Natural killer cell (primary cell): ENCODE results near the gene GKN1. TPM values are rescaled to one million over a fixed set of nuclear protein-coding genes. Genes with fewer than 3 reads are reported as not detected.

Experiments
- ATAC-seq, 3 donors: fragments of 150-1000 bp in 2 of 3; fragments of 200-7000 bp in 1 of 3; cut with Tn5 transposase; 1 replicate in 1 of 3; 2 replicates in 2 of 3; pipeline ENCODE4 v1.10.0; 2021; ENCODE audit warnings: mild to moderate bottlenecking in 2 of 3, moderate library complexity in 2 of 3
- DNase-seq, 2 donors: peaks; one replicate each; pipeline versions ENCODE4 v3.0.0 to v3.0.0-alpha.2; 2013 to 2021; ENCODE audit warnings: mixed read lengths in 1 of 2
- H3K27ac ChIP-seq: one replicate; pipeline ENCODE4 v1.5.1; 2013; ENCODE audit warnings: mild to moderate bottlenecking, low read length
- H3K27me3 ChIP-seq: one replicate; pipeline ENCODE4 v1.6.1; 2013; ENCODE audit warnings: low read length; ENCODE audit not compliant: control insufficient read depth, insufficient read depth
- H3K36me3 ChIP-seq: one replicate; pipeline ENCODE4 v1.6.1; 2013; ENCODE audit warnings: low read length; ENCODE audit not compliant: control insufficient read depth, insufficient read depth
- H3K4me1 ChIP-seq: one replicate; pipeline ENCODE4 v1.6.1; 2013; ENCODE audit warnings: low read length; ENCODE audit not compliant: control insufficient read depth, insufficient read depth
- H3K4me3 ChIP-seq: one replicate; pipeline ENCODE4 v1.5.1; 2013; ENCODE audit warnings: low read length
- H3K9me3 ChIP-seq: one replicate; pipeline ENCODE4 v1.6.1; 2013; ENCODE audit warnings: low read length; ENCODE audit not compliant: control insufficient read depth, insufficient read depth
- H3K27ac Mint-ChIP-seq, 2 donors: one replicate each; pipeline ENCODE4 v1.8.0; 2022; ENCODE audit warnings: mild to moderate bottlenecking in 2 of 2, mixed read lengths in 2 of 2, moderate library complexity in 1 of 2
- H3K27me3 Mint-ChIP-seq, 2 donors: one replicate each; pipeline ENCODE4 v1.8.0; 2022; ENCODE audit warnings: low read depth in 2 of 2, mixed read lengths in 2 of 2
- H3K36me3 Mint-ChIP-seq: one replicate; pipeline ENCODE4 v1.8.0; 2022; ENCODE audit warnings: mixed read lengths
- H3K4me1 Mint-ChIP-seq, 2 donors: one replicate each; pipeline ENCODE4 v1.8.0; 2022; ENCODE audit warnings: mixed read lengths in 2 of 2
- H3K4me3 Mint-ChIP-seq: one replicate; pipeline ENCODE4 v1.8.0; 2022; ENCODE audit warnings: mild to moderate bottlenecking, moderate library complexity, mixed read lengths
- H3K9me3 Mint-ChIP-seq, 2 donors: one replicate each; pipeline ENCODE4 v1.8.0; 2022; ENCODE audit warnings: mixed read lengths in 2 of 2
- WGBS: methylation state at CpG from one replicate; pipeline ENCODE4 v1.1.7; 2013; ENCODE audit warnings: missing lambda C conversion rate; ENCODE audit not compliant: insufficient coverage; 5-methylcytosine and 5-hydroxymethylcytosine counted together
- intact Hi-C: fragments of 100-400 bp; cut with micrococcal nuclease; formaldehyde crosslinking; loops from one replicate; pipeline ENCODE4 v1.14.2; 2022
- total RNA-seq, 4 donors: library from RNA; stranded (reverse); fragments of 120-200 nt in 1 of 4; gene quantifications; one replicate each; pipeline versions ENCODE4 v1.2.3 to v1.2.4, GENCODE V29; 2013 to 2022
- TF ChIP-seq, protein P1 (sequence below): fragments of 200-600 bp; IDR thresholded peaks from one replicate; pipeline ENCODE4 v1.8.0; 2022; ENCODE audit warnings: antibody characterized with exemption

GKN1 gene
- total RNA-seq, 3 donors from 2014 or later (not counting 1 experiment from before 2014, with no cell fraction given), result not detected

DNA sequence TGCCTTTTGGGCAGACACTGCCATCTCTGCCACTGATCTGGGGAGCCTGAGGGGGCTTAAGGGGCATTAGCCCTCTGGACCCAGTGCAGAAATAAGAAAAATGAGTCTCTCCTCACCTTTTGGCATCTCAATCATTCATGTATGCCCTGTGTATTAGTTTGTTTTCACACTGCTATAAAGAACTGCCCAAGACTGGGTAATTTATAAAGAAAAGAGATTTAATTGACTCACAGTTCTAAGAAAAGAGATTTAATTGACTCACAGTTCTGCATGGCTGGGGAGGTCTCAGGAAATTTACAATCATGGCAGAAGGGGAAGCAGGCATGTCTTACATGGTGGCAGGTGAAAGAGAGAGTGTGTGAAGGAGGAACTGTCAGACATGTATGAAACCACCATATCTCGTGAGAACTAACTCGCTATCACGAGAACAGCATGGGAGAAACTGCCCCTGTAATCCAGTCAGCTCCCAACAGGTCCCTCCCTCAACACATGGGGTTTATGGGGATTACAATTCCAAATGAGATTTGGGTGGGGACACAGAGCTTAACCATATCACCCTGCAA is 43.2 kb upstream of the GKN1 start:
- Mint-ChIP-seq H3K4me3 (no peak overlapping the region), H3K4me1 (no peaks in the 10 kb centered on the region), H3K27me3 (peaks cover 25 to 26% of the 10 kb centered on the region in 2 donors), H3K9me3 (no peaks in the 10 kb centered on the region), H3K27ac (no peak overlapping the region), H3K36me3 (no peaks in the 10 kb centered on the region)
- no peaks in the 10 kb centered on the region for H3K4me1 ChIP-seq
- H3K36me3 ChIP-seq, result no peaks in the 10 kb centered on the region
- H3K4me3 ChIP-seq, result no peak overlapping the region
- no peak overlapping the region for H3K27ac ChIP-seq
- WGBS, result 96% methylated on average over 3 of the region's 3 CpGs
- H3K9me3 ChIP-seq, result no peaks in the 10 kb centered on the region
- H3K27me3 ChIP-seq, result no peaks in the 10 kb centered on the region
- TF ChIP-seq, protein P1, sequence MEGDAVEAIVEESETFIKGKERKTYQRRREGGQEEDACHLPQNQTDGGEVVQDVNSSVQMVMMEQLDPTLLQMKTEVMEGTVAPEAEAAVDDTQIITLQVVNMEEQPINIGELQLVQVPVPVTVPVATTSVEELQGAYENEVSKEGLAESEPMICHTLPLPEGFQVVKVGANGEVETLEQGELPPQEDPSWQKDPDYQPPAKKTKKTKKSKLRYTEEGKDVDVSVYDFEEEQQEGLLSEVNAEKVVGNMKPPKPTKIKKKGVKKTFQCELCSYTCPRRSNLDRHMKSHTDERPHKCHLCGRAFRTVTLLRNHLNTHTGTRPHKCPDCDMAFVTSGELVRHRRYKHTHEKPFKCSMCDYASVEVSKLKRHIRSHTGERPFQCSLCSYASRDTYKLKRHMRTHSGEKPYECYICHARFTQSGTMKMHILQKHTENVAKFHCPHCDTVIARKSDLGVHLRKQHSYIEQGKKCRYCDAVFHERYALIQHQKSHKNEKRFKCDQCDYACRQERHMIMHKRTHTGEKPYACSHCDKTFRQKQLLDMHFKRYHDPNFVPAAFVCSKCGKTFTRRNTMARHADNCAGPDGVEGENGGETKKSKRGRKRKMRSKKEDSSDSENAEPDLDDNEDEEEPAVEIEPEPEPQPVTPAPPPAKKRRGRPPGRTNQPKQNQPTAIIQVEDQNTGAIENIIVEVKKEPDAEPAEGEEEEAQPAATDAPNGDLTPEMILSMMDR, result no peak
- ATAC-seq (no peak), DNase-seq (no peak)
- intact Hi-C loops, result no loop called here

DNA sequence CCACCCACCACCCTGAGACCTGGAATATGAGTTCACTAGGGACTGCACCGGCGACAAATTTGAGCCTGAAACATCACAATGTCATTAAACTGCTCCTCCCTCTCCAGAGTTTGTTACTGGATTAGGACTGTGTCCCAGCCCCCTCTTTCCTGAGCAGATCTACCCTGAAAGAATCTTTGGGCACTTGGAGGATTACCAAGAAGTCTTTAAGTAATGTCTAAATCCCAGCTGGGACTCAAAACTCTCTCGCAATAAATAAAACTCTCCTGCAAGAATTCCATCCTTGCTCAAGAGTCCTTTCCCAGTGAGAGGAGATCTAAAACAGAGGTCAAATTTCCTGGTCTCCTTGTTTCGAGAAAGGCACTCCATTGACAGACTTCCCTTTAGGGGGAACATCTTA is 42.6 kb upstream of the GKN1 start:
- Histone ChIP-seq H3K9me3 (no peaks in the 10 kb centered on the region), H3K4me3 (no peak overlapping the region), H3K4me1 (no peaks in the 10 kb centered on the region), H3K36me3 (no peaks in the 10 kb centered on the region), H3K27me3 (no peaks in the 10 kb centered on the region), H3K27ac (no peak overlapping the region)
- TF ChIP-seq, protein P1, result no peak
- no peak overlapping the region for H3K4me3 Mint-ChIP-seq
- no peaks in the 10 kb centered on the region for H3K9me3 Mint-ChIP-seq
- no peak overlapping the region for H3K27ac Mint-ChIP-seq
- H3K4me1 Mint-ChIP-seq, result no peaks in the 10 kb centered on the region
- H3K27me3 Mint-ChIP-seq, result peaks cover 23 to 24% of the 10 kb centered on the region in 2 donors
- no peaks in the 10 kb centered on the region for H3K36me3 Mint-ChIP-seq
- ATAC-seq, result no peak
- WGBS, result 72% methylated on average over 4 of the region's 4 CpGs
- intact Hi-C loops, result no loop called here
- no peak for DNase-seq

- DNase-seq (no peak), ATAC-seq (no peak)
- Mint-ChIP-seq H3K4me3 (no peak overlapping the region), H3K36me3 (no peaks in the 10 kb centered on the region), H3K27ac (no peak overlapping the region), H3K9me3 (no peaks in the 10 kb centered on the region), H3K27me3 (peaks cover 19 to 26% of the 10 kb centered on the region in 2 donors), H3K4me1 (no peaks in the 10 kb centered on the region)
- Histone ChIP-seq H3K9me3 (no peaks in the 10 kb centered on the region), H3K36me3 (no peaks in the 10 kb centered on the region), H3K27me3 (no peaks in the 10 kb centered on the region), H3K4me1 (no peaks in the 10 kb centered on the region), H3K4me3 (no peak overlapping the region), H3K27ac (no peak overlapping the region)
- 91% methylated on average over 3 of the region's 4 CpGs for WGBS
- TF ChIP-seq, protein P1, result no peak
- intact Hi-C loops, result no loop called here
Measured at GRCh38 chr2:68932402-68932801, 42.0 kb upstream of the GKN1 start.

- TF ChIP-seq, protein P1, result no peak
- ATAC-seq (no peak), DNase-seq (no peak)
- no peaks in the 10 kb centered on the region for H3K9me3 ChIP-seq
- Mint-ChIP-seq H3K36me3 (no peaks in the 10 kb centered on the region), H3K27ac (no peak overlapping the region), H3K4me3 (no peak overlapping the region), H3K9me3 (no peaks in the 10 kb centered on the region), H3K27me3 (peaks cover 17 to 21% of the 10 kb centered on the region in 2 donors), H3K4me1 (no peaks in the 10 kb centered on the region)
- H3K4me1 ChIP-seq, result no peaks in the 10 kb centered on the region
- WGBS, result 96% methylated on average over 3 of the region's 3 CpGs
- intact Hi-C loops, result no loop called here
- no peaks in the 10 kb centered on the region for H3K27me3 ChIP-seq
- H3K36me3 ChIP-seq, result no peaks in the 10 kb centered on the region
- H3K27ac ChIP-seq, result no peak overlapping the region
- no peak overlapping the region for H3K4me3 ChIP-seq
Measured at GRCh38 chr2:68934021-68934420, 40.4 kb upstream of the GKN1 start.
